Panc1 (cell line): ENCODE results near the gene FDCSP. TPM values are rescaled to one million over a fixed set of nuclear protein-coding genes. Genes with fewer than 3 reads are reported as not detected.
"Not testable (repeated sequence)": the region's sequence is repeated elsewhere in the genome, so short reads cannot be mapped to it uniquely, and the experiment has no call there.

Source experiments
- ATAC-seq: fragments of 200-7000 bp; cut with Tn5 transposase; 2 replicates; pipeline ENCODE4 v1.9.1; 2020; ENCODE audit warnings: mild to moderate bottlenecking, moderate library complexity
- BruUV-seq: library from RNA; stranded (reverse); fragments of 400-500 nt; replicated peaks from 2 replicates; lab custom pipeline; 2021; lab: Mats Ljungman, UMichigan
- CTCF ChIA-PET: fragments of 300-600 bp; sonication (Branson Sonifier 250); formaldehyde crosslinking; loops from one replicate; lab custom pipeline; 2022; ENCODE audit warnings: antibody characterized with exemption; lab: Charles Lee
- POLR2A ChIA-PET: fragments of 300-600 bp; sonication (Branson Sonifier 250); formaldehyde crosslinking; loops from one replicate; lab custom pipeline; 2022; ENCODE audit warnings: antibody characterized with exemption; lab: Charles Lee
- DNase-seq: peaks from one replicate; pipeline ENCODE4 v3.0.0-alpha.2; 2010; ENCODE audit warnings: low read depth, low spot score
- H3K27ac ChIP-seq: 2 replicates; pipeline ENCODE4 v1.5.1; 2011; ENCODE audit warnings: mild to moderate bottlenecking, low read length, inconsistent platforms
- H3K27me3 ChIP-seq: fragments of 200-500 bp; sonication (Bioruptor generic); 2 replicates; pipeline ENCODE4 v1.6.0; 2014; ENCODE audit warnings: low read length, inconsistent platforms; ENCODE audit not compliant: control insufficient read depth, insufficient read depth
- H3K36me3 ChIP-seq: fragments of 200-500 bp; sonication (Bioruptor generic); 2 replicates; pipeline ENCODE4 v1.5.1; 2014; ENCODE audit warnings: inconsistent platforms, mild to moderate bottlenecking, low read length, moderate library complexity; ENCODE audit not compliant: control insufficient read depth, insufficient read depth
- H3K4me1 ChIP-seq: 2 replicates; pipeline ENCODE4 v1.5.1; 2011; ENCODE audit warnings: inconsistent platforms, mild to moderate bottlenecking, low read length, moderate library complexity; ENCODE audit not compliant: control insufficient read depth, insufficient read depth
- H3K4me3 ChIP-seq, 2 experiments: 2 replicates each; pipeline ENCODE4 v1.5.1; 2011 to 2012; ENCODE audit warnings: low read depth in 2 of 2, low read length in 2 of 2, mild to moderate bottlenecking in 2 of 2, inconsistent platforms in 1 of 2, moderate library complexity in 1 of 2
- H3K9me3 ChIP-seq: fragments of 200-500 bp; sonication (Bioruptor generic); 2 replicates; pipeline ENCODE4 v1.5.1; 2014; ENCODE audit warnings: low read depth, mild to moderate bottlenecking, inconsistent platforms, low read length, moderate library complexity; ENCODE audit not compliant: control insufficient read depth, insufficient read depth
- CTCF ChIP-seq: fragments of 450-650 bp; IDR thresholded peaks from 2 replicates; pipeline ENCODE4 v1.5.1; 2017; ENCODE audit warnings: mild to moderate bottlenecking
- POLR2AphosphoS5 ChIP-seq: IDR thresholded peaks from 2 replicates; pipeline ENCODE4 v1.6.1; 2012; ENCODE audit warnings: mild to moderate bottlenecking, low read depth, low read length, moderate library complexity
- REST ChIP-seq, 2 experiments: IDR thresholded peaks; 2 replicates each; pipeline ENCODE4 v1.6.1; 2011 to 2012; ENCODE audit warnings: low read depth in 2 of 2, control low read depth in 1 of 2, low read length in 1 of 2, mild to moderate bottlenecking in 1 of 2, moderate library complexity in 1 of 2; ENCODE audit not compliant: insufficient read depth in 1 of 2
- SIN3A ChIP-seq: IDR thresholded peaks from 2 replicates; pipeline ENCODE4 v1.6.1; 2012; ENCODE audit warnings: low read depth, mild to moderate bottlenecking, low read length, moderate library complexity, borderline replicate concordance; ENCODE audit not compliant: insufficient read depth
- TCF7L2 ChIP-seq: IDR thresholded peaks from 2 replicates; pipeline ENCODE4 v1.6.1; 2011; ENCODE audit warnings: mild to moderate bottlenecking, low read depth, low read length, inconsistent platforms
- in situ Hi-C: cut with HindIII; loops from 2 replicates; pipeline ENCODE4 v1.10.0; 2016; ENCODE audit warnings: low sequenced_read_pairs, low pct_unique_long_range_greater_than_20kb
- intact Hi-C: fragments of 100-400 bp; cut with micrococcal nuclease; formaldehyde crosslinking; loops from one replicate; pipeline ENCODE4 v1.10.0; 2022; ENCODE audit not compliant: unreplicated experiment
- total RNA-seq: library from RNA; stranded (reverse); gene quantifications from one replicate; pipeline ENCODE4 v1.2.1, GENCODE V29; 2021; ENCODE audit not compliant: unreplicated experiment

Gene FDCSP
- total RNA-seq, 1 experiment from 2014 or later: not detected

GRCh38 chr4:70197842-70198241 is 28.1 kb upstream of the FDCSP start:
- no peaks in the 10 kb centered on the region for H3K27me3 ChIP-seq
- in situ Hi-C loops: no loop called here
- no peak for ATAC-seq
- ChIA-PET POLR2A (no interaction called here), CTCF (no interaction called here)
- intact Hi-C loops: no loop called here
- TF ChIP-seq SIN3A (no peak), POLR2AphosphoS5 (no peak), TCF7L2 (no peak), REST (IDR thresholded peaks at IDR 0.05; ENCODE audit: insufficient read depth in 1 of 2, low read depth in 2 of 2, low read length in 1 of 2) (no peak), CTCF (no peak)
- no peaks in the 10 kb centered on the region for H3K4me1 ChIP-seq
- no peaks in the 10 kb centered on the region; the same call in 1 of the 2 replicates for H3K36me3 ChIP-seq
- no peak for DNase-seq
- H3K27ac ChIP-seq: no peak overlapping the region
- no peak overlapping the region for H3K4me3 ChIP-seq
- no peaks in the 10 kb centered on the region for H3K9me3 ChIP-seq
- no TSS peak for BruUV-seq

- in situ Hi-C loops: no loop called here
- ATAC-seq (no peak), DNase-seq (no peak)
- Histone ChIP-seq H3K9me3 (no peaks in the 10 kb centered on the region), H3K36me3 (no peaks in the 10 kb centered on the region), H3K27ac (no peak overlapping the region), H3K27me3 (no peaks in the 10 kb centered on the region), H3K4me3 (no peak overlapping the region), H3K4me1 (no peaks in the 10 kb centered on the region)
- ChIA-PET CTCF (no interaction called here), POLR2A (no interaction called here)
- intact Hi-C loops: no loop called here
- BruUV-seq: no TSS peak
- no peak for TF ChIP-seq SIN3A
- TF ChIP-seq REST (IDR thresholded peaks at IDR 0.05; ENCODE audit: insufficient read depth in 1 of 2, low read depth in 2 of 2, low read length in 1 of 2): no peak
- TF ChIP-seq TCF7L2: no peak
Observed at GRCh38 chr4:70203601-70204000, 22.3 kb upstream of the FDCSP start.

GRCh38 chr4:70212752-70213151 is 13.2 kb upstream of the FDCSP start:
- H3K27me3 ChIP-seq, POLR2A ChIA-PET, in situ Hi-C loops, DNase-seq, H3K4me3 ChIP-seq, H3K36me3 ChIP-seq, H3K4me1 ChIP-seq, BruUV-seq, H3K27ac ChIP-seq, H3K9me3 ChIP-seq, CTCF ChIA-PET, ATAC-seq, intact Hi-C loops: not testable (repeated sequence)

GRCh38 chr4:70216109-70216508 is 9.8 kb upstream of the FDCSP start:
- H3K9me3 ChIP-seq, H3K4me3 ChIP-seq, POLR2A ChIA-PET, H3K4me1 ChIP-seq, intact Hi-C loops, BruUV-seq, H3K27me3 ChIP-seq, in situ Hi-C loops, DNase-seq, ATAC-seq, H3K27ac ChIP-seq, CTCF ChIA-PET, H3K36me3 ChIP-seq: not testable (repeated sequence)
